Stimulated activated CD8-positive, alpha-beta memory T cell treated with anti-CD3 and anti-CD28 coated beads, Interleukin-4, amount 100 ng/mL, for 4 hours (primary cell): ENCODE measurements around the gene RASGEF1C.

ENCODE experiments used
- DNase-seq, 2 donors: peaks; one replicate each; pipeline ENCODE4 v3.0.0-alpha.2; 2020; ENCODE audit warnings: low read depth in 2 of 2, low spot score in 1 of 2

RASGEF1C gene

DNA sequence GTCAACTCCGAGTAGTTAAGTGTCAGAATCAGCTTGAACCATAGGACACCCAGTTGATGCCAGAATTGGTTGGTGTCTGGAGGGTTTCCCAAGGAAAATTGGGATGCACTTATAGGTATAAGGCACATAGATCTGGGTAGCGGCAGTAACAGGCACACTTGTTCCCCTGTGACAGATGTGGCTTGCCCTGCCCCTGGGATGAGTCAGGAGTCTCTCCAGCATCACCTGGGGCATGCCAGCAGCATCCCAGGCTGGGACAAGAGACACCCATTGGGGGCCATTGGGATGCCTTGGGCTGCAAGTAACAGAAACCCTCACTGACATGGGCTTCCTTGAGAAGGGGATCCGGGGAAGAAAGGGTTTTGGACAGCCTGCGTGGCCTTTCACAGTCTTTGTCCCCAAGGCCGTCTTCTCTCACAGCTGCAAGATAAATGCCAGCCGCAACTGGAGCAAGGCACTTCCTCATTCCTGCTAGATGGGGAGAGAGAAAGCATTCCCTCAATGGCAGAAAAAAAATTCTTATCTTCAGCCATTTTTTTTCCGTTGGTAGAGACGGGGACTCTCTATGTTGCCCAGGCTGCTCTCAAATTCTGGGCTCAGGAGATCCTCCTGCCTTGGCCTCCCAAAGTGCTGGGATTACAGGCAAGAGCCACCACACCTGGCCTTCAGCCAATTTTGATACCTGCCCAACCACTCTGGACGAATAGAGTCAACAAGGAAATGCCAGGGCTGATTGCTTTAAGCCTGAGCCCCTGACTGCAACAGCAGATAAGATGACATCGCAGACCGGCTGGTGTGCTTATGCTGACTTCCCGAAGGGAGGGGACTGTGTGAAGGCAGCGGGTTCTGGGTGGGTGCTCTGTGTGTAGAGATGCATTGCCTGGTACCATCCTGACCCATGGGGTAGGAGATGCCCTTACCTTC, 124.1 kb downstream of the RASGEF1C start:
- DNase-seq, result no peak

DNA sequence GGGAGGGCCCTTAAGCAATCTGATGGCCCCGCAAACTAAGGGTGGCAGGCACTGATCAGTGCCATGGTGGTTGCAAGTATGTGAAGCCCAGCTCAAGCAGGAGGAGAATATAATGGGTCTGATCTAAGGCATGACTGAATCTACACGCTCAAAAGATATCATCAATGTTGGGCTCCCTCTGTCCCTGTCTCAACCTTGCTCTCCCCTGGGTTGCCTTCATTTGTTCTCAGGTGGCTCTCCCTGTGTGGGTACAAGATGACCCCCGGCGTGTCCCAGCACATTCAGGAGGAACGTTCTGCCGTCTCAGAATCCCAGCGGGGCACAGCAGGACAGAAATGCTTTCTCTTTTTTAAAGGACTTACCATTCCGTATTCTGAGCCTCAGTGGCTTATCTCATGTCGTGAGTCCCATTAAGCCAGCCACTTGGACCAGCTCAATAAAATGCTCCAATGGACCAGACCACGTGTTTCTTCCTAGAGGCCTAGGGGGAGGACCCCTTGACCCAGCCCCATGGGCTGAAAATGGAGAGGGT, 125.4 kb downstream of the RASGEF1C start:
- DNase-seq, result no peak

DNA sequence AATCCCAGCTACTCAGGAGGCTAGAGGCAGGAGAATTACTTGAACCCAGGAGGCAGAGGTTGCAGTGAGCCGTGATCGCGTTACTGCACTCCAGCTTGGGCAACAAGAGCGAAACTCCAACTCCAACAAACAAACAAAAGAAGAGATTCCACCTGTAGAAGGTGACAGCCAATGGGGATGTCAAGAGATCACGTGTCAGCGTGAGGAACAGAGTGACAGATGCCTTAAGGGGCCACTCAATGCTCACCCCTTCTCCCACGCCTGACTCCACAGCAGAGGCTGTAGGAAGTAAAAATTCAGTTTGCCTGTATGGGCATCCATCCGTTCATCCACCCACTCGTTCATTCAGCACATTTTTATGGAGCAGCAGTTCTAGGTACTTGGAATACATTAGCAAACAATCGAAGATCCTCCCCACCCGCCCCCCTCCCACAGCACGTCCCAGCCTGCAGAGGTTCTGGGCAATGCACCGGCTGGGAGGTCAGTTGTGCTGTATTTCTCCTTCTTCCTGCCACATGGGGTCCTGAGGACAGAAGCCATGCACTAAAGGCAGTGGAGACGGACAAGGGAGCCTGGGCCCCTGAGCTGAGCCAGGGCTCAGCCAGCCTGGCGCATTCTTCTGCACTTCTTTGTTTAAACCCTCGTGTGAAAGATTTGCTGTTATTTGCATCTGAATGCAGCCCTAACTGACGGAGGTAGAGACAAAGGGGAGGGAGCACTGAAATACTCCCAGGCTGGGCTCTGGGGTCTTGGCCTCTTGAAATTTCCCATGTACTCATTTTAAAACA, 126.2 kb downstream of the RASGEF1C start:
- no peak for DNase-seq

DNA sequence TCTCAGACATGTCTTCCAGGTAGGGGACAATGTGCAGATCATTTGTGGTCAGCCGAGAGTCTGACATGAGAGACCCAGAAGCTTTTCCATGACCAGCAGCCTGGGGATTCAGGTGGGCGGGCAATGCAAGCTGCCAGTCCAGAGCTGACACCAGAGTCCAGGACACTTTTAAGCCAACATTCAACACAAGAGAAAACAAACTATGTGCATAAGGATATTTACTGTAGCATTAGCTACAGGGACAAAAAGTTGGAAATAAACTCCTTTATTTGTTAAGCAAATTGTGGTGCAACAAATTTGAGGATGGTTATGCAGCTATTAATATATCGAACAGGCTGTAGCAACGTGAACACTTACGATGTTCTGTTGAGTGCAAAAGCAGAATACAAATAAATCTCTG, 127.5 kb downstream of the RASGEF1C start:
- DNase-seq, result no peak

- no peak for DNase-seq
Observed at GRCh38 chr5:180080486-180081280, 128.3 kb downstream of the RASGEF1C start.

- no peak for DNase-seq
Observed at GRCh38 chr5:180079702-180080466, 129.1 kb downstream of the RASGEF1C start.

DNA sequence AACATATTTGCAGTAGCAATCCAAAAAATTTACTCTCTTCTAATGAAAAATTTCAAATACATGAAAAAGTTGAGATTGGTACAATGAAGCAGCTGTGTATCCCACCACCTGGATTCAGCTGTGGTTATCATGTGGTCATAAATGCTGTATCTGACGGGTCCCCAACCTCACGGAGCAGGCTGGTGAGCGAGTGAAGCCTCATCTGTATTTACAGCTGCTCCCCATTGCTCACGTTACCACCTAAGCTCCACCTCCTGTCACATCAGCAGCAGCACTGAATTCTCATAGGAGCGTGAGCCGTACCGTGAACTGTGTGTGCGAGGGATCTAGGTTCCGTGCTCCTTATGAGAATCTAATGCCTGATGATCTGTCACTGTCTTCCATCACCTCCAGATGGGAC, 130.7 kb downstream of the RASGEF1C start:
- DNase-seq, result no peak

GRCh38 chr5:180077594-180078284, 131.3 kb downstream of the RASGEF1C start:
- no peak for DNase-seq

DNA sequence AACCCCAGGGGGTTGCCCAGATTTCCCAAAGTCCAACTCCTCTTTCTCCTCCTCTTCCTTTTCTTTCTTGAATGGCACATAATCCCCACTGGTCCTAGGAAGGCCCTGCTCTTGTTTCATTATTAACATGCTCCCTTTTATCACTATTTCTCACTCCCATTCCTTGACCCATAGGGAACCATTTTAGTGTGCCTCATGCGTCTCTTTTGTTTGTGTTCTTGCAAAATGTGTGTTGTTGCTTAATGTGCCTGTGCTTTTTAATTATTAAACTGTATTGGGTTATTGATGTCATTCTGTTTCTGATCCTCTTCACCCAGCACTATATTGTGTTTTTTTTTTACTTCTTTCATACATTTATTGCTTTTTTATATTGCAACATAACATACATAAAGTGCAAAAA, 133.3 kb downstream of the RASGEF1C start:
- no peak for DNase-seq

DNA sequence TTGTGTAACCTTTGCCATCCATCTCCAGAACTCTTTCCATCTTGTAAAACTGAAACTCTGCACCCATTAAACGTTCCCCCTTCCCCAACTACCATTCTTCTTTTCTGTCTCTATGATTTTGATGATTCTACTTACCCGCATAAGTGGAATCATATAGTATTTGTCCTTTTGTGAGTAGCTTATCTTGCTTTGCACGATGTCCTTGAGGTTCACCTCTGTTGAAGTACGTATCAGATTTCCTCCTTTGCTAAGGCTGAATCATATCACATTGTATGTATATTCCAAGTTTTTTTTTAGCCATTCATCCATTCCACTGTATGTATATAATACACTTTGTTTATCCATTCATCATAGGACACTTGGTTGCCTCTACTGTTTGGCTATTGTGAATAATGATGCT, 134.5 kb downstream of the RASGEF1C start:
- no peak for DNase-seq

DNA sequence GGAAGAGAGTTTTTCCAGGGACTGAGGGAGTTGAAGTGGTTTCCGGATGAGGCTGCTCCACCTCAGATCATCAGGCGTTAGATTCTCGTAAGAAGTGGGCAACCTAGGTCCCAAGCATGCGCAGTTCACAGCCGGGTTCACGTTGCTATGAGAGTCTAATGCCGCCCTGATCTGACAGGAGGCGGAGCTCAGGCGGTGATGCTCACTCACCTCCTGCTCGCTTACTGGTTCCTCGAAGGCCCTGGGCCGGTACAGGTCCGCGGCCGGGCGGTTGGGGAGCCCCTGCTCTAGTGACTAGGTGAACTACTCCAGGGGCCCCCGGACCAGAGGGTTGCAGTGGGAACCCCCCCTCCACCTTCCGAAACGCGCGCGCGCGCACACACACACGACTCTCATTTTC, 136.5 kb downstream of the RASGEF1C start:
- no peak for DNase-seq

GRCh38 chr5:180072256-180072548, 136.8 kb downstream of the RASGEF1C start:
- no peak for DNase-seq

- peak; percentile 55 to 77 for DNase-seq
Observed at GRCh38 chr5:180071531-180072255, 137.3 kb downstream of the RASGEF1C start, which contains the start of gene RNF130. RNF130 (minus strand) TSS chr5:180071759; CDS start chr5:180071702, 57 bp downstream.

- DNase-seq, result no peak
Observed at GRCh38 chr5:180070756-180071530, 138.1 kb downstream of the RASGEF1C start.

DNA sequence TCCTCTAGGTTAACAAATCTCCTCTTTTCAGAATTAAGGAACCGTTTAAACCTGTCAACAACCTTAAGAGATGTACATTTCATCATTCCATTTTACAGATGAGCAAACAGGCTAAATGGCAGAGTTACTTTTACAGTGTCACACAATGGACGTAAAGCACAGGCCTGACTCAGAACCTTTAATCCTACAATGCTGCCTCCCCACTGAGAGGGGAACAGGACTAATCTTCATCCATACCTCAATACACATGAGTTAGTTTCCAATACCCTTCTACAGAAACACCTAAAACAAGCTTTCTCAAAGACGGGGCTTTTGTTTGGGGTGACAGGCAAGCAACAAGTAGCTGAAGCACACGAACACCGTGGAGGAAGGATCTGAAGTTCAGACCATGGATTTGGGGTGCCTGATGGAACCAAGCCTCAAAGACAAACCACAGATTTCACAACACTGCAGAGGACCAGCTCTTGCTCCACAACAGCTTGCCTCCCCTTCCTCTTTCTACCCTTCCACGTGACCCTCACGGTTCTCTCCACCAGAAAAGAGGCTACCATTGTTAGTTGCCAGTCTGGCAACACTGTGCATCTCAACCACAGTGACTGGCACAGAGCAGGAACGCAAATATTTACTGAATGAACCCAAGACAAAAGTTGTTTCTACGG, 139.3 kb downstream of the RASGEF1C start:
- no peak for DNase-seq

DNA sequence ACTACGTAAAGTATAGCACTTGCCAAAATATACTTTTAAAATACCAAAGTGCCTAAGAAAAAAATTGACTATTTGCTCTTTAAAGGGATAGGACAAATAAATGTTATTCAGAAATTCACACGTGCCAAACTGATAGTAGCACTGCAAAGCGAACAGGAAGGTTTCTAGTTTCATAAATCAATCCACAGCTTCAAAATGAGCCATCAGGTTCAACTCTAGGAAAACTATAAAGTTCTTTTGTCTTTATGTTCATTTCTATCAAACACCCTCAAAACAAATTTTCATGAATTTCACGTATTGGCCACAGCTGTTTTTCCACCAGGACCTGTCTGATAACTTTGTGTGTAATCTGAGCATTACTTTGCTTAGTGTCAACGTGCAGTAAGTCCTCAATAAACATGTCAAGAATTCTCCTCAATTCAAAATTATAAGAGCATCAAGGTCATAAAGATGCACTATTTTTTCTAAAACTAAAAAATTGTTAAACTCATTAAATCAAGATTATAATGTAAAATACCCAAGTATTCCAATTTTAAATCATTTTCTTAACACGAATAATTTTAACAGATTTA, 140.4 kb downstream of the RASGEF1C start:
- no peak for DNase-seq

GRCh38 chr5:180067986-180068385, 141.0 kb downstream of the RASGEF1C start:
- DNase-seq, result no peak

GRCh38 chr5:180060192-180060591, 148.8 kb downstream of the RASGEF1C start:
- no peak for DNase-seq
